Measurements from ENCODE around the gene NODAL. TPM values are rescaled to one million over a fixed set of nuclear protein-coding genes. Genes with fewer than 3 reads are reported as not detected.

Gene NODAL
- total RNA-seq, 1 experiment from 2014 or later = not detected

- no peak overlapping the region for H3K4me3 ChIP-seq
- DNase-seq = no peak
These were observed 10.7 kb downstream of the NODAL start for GRCh38 chr10:70430493-70431445.

GRCh38 chr10:70426823-70427222 lies 14.7 kb downstream of the NODAL start:
- no peak overlapping the region for H3K27ac ChIP-seq
- no peak overlapping the region for H3K4me3 ChIP-seq
- DNase-seq = peak in 1 of 2 experiments; percentile 28
- H3K27me3 ChIP-seq = no peaks in the 10 kb centered on the region
- H3K4me1 ChIP-seq = peaks cover 4% of the 10 kb centered on the region; the same call in 1 of the 2 replicates
- H3K9me3 ChIP-seq (replicated peaks) = no peaks in the 10 kb centered on the region
- H3K36me3 ChIP-seq = peaks cover 10% of the 10 kb centered on the region

More at GRCh38 chr10:70430493-70431445, 10.7 kb downstream of the NODAL start:
- Histone ChIP-seq H3K9me3 (replicated peaks) (no peaks in the 10 kb centered on the region), H3K36me3 (peaks cover 3% of the 10 kb centered on the region; the same call in 1 of the 2 replicates), H3K4me1 (peaks cover 12% of the 10 kb centered on the region), H3K27me3 (no peaks in the 10 kb centered on the region), H3K27ac (no peak overlapping the region)

GRCh38 chr10:70425096-70425495 lies 16.4 kb downstream of the NODAL start:
- H3K36me3 ChIP-seq = peaks cover 15% of the 10 kb centered on the region
- no peak for DNase-seq

DNA sequence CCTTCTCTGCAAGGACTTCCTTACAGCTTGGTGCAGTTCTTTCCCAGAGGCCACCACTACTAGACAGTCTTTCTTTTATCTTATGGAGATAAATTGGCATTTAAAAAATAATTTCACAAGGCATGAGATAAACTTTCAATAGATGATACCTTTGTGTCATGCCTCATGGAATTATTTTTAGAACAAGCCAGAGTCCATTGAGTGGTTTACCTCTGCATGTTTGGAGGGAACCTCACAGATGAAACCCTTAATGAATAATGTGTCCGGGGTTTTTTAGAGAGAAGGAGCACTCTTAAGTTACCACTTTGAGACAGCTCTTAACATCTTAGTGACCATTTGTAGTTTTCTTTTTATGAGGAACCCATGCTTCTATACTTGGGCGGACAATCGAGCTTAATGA lies 17.2 kb downstream of the NODAL start:
- no peaks in the 10 kb centered on the region for H3K9me3 ChIP-seq (replicated peaks)
- H3K4me3 ChIP-seq = no peak overlapping the region
- no peak for DNase-seq
- no peak overlapping the region for H3K27ac ChIP-seq
- H3K36me3 ChIP-seq = peaks cover 13% of the 10 kb centered on the region
- no peaks in the 10 kb centered on the region for H3K27me3 ChIP-seq
- H3K4me1 ChIP-seq = no peaks in the 10 kb centered on the region

More at GRCh38 chr10:70425096-70425495, 16.4 kb downstream of the NODAL start:
- Histone ChIP-seq H3K4me3 (no peak overlapping the region), H3K4me1 (no peaks in the 10 kb centered on the region), H3K27ac (no peak overlapping the region), H3K9me3 (replicated peaks) (no peaks in the 10 kb centered on the region), H3K27me3 (no peaks in the 10 kb centered on the region)

DNA sequence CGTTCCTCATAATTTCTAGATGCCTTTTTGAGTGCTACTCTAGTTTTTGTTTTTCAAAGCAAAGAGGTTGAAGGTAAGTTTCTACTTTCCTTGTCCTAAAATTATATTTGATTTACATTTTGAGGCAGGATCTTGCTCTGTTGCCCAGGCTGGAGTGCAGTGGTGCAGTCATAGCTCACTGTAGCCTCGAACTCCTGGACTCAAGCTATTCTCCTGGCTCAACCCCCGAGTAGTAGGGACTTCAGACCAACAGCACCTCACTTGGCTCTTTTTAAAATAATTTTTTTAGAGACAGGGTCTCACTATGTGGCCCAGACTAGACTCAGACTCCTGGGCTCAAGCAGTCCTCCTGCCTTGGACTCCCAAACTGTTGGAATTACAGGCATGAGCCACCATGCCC lies 22.8 kb downstream of the NODAL start:
- H3K27ac ChIP-seq = no peak overlapping the region
- no peaks in the 10 kb centered on the region for H3K27me3 ChIP-seq
- no peaks in the 10 kb centered on the region for H3K4me1 ChIP-seq
- no peak overlapping the region for H3K4me3 ChIP-seq
- no peaks in the 10 kb centered on the region for H3K9me3 ChIP-seq (replicated peaks)
- H3K36me3 ChIP-seq = peaks cover 8% of the 10 kb centered on the region
- DNase-seq = no peak

GRCh38 chr10:70418229-70418628 lies 23.3 kb downstream of the NODAL start:
- H3K27ac ChIP-seq = no peak overlapping the region

DNA sequence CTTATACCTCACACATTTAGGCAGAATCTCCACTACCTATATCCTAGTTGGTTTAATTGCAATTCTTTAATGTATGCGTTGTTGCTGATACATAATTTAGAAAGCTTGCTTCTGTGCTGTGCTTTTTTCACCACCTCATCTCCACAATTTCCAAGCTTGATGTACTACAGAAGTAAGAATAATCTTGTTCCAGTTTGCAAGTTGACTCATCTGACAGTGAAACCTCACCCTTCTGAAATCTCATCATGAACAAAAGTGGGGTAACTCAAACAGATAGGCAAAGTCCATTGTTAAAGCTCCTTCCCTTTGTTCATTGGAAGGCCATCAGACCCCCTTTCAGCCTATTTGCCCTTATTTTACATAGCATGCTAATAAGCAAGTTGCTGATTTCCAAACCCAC lies 23.9 kb downstream of the NODAL start:
- no peak overlapping the region for H3K4me3 ChIP-seq
- no peaks in the 10 kb centered on the region for H3K9me3 ChIP-seq (replicated peaks)
- no peak for DNase-seq
- H3K36me3 ChIP-seq = peaks cover 8% of the 10 kb centered on the region
- no peak overlapping the region for H3K27ac ChIP-seq
- H3K27me3 ChIP-seq = no peaks in the 10 kb centered on the region
- H3K4me1 ChIP-seq = no peaks in the 10 kb centered on the region

More at GRCh38 chr10:70418229-70418628, 23.3 kb downstream of the NODAL start:
- H3K4me3 ChIP-seq = no peak overlapping the region
- DNase-seq = no peak
- H3K4me1 ChIP-seq = no peaks in the 10 kb centered on the region
- H3K9me3 ChIP-seq (replicated peaks) = no peaks in the 10 kb centered on the region
- no peaks in the 10 kb centered on the region for H3K27me3 ChIP-seq
- H3K36me3 ChIP-seq = peaks cover 8% of the 10 kb centered on the region

- no peak overlapping the region for H3K4me3 ChIP-seq
- no peak overlapping the region for H3K27ac ChIP-seq
- H3K9me3 ChIP-seq (replicated peaks) = no peaks in the 10 kb centered on the region
- H3K27me3 ChIP-seq = no peaks in the 10 kb centered on the region
- no peak for DNase-seq
- no peaks in the 10 kb centered on the region for H3K4me1 ChIP-seq
- peaks cover 9% of the 10 kb centered on the region; the same call in 1 of the 2 replicates for H3K36me3 ChIP-seq
These were observed 29.1 kb downstream of the NODAL start for GRCh38 chr10:70412356-70412755.

DNA sequence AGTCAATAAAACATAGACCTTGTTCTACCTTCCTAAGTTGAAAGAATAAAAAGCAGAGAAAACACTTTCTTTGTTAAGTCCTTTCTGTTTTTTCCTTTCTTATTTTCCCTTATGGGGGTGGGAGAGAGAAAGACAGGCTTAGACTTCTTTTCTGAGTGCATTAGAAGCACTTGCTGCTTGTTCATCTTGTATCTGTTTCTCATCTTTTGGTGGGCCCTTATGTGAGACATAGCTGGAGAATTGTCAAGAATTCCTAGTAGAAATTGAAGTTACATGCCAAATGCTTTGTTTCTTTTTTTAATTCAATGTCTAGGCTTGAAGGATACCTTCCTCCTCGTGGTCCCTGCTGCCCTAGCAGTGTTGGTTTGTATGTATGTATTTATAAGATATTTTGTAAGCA lies 30.9 kb downstream of the NODAL start:
- Histone ChIP-seq H3K36me3 (peaks cover 15% of the 10 kb centered on the region; the same call in 1 of the 2 replicates), H3K4me3 (no peak overlapping the region), H3K27ac (no peak overlapping the region), H3K9me3 (replicated peaks) (no peaks in the 10 kb centered on the region), H3K27me3 (no peaks in the 10 kb centered on the region), H3K4me1 (peaks cover 4% of the 10 kb centered on the region; the same call in 1 of the 2 replicates)
- no peak for DNase-seq

DNA sequence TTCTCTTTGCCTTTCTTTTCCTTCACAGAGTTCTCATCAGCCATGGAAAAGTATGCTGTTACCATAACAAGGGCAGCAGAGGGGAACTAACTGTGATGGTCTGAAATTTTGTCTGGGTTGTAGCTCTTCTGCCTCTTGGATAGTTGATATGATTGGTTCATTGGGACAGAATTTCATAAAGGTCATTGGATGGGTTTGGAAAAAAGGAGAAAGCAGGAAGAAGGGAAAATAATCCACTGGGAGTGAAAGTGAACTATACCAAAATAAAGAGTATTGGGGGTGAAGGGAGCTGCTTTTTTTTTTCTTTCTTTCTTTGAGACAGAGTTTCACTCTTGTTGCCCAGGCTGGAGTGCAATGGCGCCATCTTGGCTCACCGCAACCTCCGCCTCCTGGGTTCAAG lies 31.7 kb downstream of the NODAL start:
- Histone ChIP-seq H3K27ac (no peak overlapping the region), H3K9me3 (replicated peaks) (no peaks in the 10 kb centered on the region), H3K36me3 (peaks cover 15% of the 10 kb centered on the region; the same call in 1 of the 2 replicates), H3K4me1 (peaks cover 4% of the 10 kb centered on the region; the same call in 1 of the 2 replicates), H3K27me3 (no peaks in the 10 kb centered on the region), H3K4me3 (no peak overlapping the region)
- DNase-seq = no peak

DNA sequence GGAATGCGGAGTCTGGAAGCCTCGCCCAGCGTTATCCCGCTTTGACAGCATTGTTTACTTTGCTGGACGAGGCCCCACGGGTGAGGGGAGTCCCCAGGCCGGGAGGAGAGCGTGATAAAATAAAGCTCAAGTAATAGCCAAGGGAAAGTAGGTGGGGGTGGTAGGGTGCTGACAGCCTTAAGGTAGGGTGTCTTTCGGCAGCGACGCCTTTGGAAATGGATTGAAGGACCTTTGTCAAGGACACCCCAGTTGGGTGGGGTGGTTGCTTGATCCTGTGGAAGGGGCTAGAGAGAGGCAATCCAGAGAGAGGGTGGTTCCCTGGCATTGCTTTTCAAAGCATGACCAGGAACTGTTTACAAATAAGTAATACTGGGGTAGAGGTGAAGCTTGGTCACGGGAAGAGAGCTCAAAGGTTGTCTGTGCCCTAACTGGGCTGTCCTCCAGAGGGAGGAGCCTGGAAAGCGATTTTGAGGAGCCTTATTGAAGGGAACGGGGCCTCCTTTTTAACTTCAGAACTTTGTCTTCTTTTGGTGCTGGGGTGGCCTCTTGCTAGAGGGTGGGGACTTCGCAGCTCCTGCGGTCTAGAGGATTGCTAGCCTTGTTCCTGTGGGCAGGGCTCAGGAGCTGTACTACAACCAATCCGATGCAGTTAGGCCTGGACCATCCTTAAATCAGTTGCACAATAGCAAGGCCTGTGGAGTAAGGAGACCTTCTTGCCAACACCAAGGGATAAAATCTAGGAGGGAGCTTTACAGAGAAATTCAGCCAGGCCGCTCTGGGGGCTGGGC lies 36.2 kb downstream of the NODAL start:
- peak overlapping the region; percentile 65; the same call in 1 of the 2 replicates for H3K27ac ChIP-seq
- H3K9me3 ChIP-seq (replicated peaks) = no peaks in the 10 kb centered on the region
- peaks cover 6% of the 10 kb centered on the region; the same call in 1 of the 2 replicates for H3K4me1 ChIP-seq
- H3K4me3 ChIP-seq = peak overlapping the region; percentile 76
- H3K27me3 ChIP-seq = no peaks in the 10 kb centered on the region
- H3K36me3 ChIP-seq = peaks cover 15% of the 10 kb centered on the region; the same call in 1 of the 2 replicates
- DNase-seq = peak; percentile 44 to 66

GRCh38 chr10:70404787-70405036 lies 36.8 kb downstream of the NODAL start:
- Histone ChIP-seq H3K36me3 (peaks cover 14% of the 10 kb centered on the region; the same call in 1 of the 2 replicates), H3K4me3 (peak overlapping the region; percentile 76), H3K27ac (peak overlapping the region; percentile 65), H3K4me1 (peaks cover 6% of the 10 kb centered on the region; the same call in 1 of the 2 replicates), H3K9me3 (replicated peaks) (no peaks in the 10 kb centered on the region), H3K27me3 (no peaks in the 10 kb centered on the region)
- no peak for DNase-seq

DNA sequence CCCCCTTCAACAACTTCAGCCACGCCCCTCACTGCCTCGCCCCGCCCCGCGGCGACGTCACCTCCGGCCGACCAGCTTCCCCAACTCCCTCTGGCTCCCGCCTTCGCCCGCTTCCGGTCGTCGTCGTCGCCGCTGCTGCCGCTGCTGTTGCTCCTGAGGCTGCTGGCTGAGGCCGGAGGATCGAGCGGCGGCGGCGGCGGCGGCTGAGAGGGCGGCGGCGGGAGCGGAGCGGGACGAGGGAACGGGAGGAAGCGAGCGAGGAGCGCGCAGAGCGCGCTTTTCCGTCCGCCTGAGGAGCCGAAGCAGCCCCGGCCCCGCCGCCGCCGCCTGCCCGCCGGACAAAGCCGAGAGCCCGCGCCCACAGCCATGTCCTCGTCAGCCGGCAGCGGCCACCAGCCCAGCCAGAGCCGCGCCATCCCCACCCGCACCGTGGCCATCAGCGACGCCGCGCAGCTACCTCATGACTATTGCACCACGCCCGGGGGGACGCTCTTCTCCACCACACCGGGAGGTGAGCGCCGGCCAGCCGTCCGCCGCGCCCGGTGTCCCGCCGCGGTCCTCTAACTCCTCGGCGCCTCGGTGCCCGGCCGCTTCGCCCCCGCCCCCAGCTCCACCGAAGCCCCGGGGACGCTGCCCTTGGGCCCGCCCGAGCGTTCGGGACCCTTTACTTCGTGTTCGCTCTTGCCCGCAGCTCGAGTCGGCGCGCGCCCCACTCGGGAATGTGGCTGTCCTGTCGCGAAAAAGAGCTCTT lies 37.3 kb downstream of the NODAL start, which contains the start of gene EIF4EBP2:
TSS of gene EIF4EBP2 (plus strand) at position 110 of the 751 bp plus-strand sequence. CDS start at position 367, 257 bp downstream.
- H3K9me3 ChIP-seq (replicated peaks) = no peaks in the 10 kb centered on the region
- no peaks in the 10 kb centered on the region for H3K27me3 ChIP-seq
- peak within 1 kb of the TSS; percentile 76 for H3K4me3 ChIP-seq
- H3K36me3 ChIP-seq = peaks cover 9% of the 10 kb centered on the region; the same call in 1 of the 2 replicates
- peak; percentile 94 for DNase-seq
- peaks cover 6% of the 10 kb centered on the region; the same call in 1 of the 2 replicates for H3K4me1 ChIP-seq
- peak within 1 kb of the TSS; percentile 65 for H3K27ac ChIP-seq

DNA sequence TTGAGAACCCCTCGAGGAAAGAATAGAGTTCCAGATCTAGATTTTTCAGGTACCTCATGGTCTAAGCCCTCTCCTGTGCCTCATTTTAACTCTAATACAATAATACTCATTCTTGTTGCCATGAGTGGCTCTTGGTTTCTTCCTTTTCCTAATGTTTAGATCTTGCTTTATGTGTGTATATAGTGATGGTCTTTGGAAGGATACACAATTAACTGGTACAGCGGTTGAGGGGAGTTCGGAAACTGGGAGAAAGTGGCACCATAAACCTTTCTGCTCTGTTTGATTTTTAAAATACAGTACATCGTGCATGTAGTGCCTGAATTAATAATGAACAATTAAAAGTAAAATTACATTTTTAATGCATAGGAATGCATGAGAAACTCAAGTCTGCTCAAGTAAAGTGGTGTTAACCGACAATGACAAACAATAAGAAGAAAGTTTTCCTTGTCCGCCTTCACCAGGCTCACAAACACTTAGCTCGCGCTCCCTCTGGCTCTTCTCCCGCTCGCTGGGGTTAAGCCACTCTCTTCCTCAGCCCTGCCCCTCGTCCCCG lies 37.9 kb downstream of the NODAL start:
- no peaks in the 10 kb centered on the region for H3K27me3 ChIP-seq
- H3K36me3 ChIP-seq = peaks cover 6% of the 10 kb centered on the region; the same call in 1 of the 2 replicates
- H3K9me3 ChIP-seq (replicated peaks) = no peaks in the 10 kb centered on the region
- H3K4me3 ChIP-seq = peak overlapping the region; percentile 76
- H3K27ac ChIP-seq = peak overlapping the region; percentile 65
- no peak for DNase-seq
- H3K4me1 ChIP-seq = peaks cover 6% of the 10 kb centered on the region; the same call in 1 of the 2 replicates

Data from SJCRH30 (cell line).